ENCODE results near the gene CTXND1. TPM values are rescaled to one million over a fixed set of nuclear protein-coding genes. Genes with fewer than 3 reads are reported as not detected.
"Not testable (repeated sequence)": the region's sequence is repeated elsewhere in the genome, so short reads cannot be mapped to it uniquely, and the experiment has no call there.

Gene CTXND1
- total RNA-seq, 1 donor from 2014 or later, result 1.1 TPM

DNA sequence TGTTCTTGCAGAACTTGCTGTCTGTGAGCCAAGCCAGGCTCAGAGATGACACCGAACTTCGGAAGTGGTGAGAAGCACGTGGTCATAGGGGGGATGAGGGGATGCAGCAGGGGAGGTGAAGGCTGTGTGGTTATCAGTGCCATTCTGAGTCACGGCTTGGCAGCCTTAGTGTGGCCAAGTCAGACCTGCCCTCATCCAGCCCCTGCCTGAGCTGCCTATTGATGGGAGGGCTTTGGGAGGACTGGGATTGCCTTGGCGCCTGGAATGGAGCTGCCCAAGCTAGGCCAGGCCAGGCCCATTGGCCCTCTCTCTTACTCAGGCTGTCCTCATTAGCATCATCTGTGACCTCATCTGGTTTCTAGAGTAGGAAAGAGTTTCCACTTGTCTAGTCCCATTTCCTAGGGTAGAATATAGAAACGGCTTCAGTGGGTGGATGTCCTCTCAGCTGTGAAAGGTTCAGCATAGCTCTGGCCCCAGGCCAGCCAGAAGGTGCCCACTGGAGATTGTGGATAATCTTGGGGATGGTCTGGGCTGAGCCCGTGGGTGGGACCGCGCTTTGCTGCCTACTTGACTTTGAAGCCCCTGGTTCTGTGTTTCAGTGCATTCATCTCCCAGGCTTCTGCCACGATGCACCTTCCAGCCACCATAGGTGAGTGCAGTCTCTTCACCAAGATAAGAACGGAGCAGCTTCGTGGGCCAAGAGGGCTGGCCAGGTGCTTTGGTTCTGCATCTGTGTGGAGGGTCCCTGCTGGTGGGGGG is 92.0 kb downstream of the CTXND1 start:
- TF ChIP-seq, protein P1, sequence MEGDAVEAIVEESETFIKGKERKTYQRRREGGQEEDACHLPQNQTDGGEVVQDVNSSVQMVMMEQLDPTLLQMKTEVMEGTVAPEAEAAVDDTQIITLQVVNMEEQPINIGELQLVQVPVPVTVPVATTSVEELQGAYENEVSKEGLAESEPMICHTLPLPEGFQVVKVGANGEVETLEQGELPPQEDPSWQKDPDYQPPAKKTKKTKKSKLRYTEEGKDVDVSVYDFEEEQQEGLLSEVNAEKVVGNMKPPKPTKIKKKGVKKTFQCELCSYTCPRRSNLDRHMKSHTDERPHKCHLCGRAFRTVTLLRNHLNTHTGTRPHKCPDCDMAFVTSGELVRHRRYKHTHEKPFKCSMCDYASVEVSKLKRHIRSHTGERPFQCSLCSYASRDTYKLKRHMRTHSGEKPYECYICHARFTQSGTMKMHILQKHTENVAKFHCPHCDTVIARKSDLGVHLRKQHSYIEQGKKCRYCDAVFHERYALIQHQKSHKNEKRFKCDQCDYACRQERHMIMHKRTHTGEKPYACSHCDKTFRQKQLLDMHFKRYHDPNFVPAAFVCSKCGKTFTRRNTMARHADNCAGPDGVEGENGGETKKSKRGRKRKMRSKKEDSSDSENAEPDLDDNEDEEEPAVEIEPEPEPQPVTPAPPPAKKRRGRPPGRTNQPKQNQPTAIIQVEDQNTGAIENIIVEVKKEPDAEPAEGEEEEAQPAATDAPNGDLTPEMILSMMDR (conservative IDR thresholded peaks at IDR 0.05), result no peak
- H3K27ac Mint-ChIP-seq, result peak overlapping the region; percentile 57
- no peaks in the 10 kb centered on the region for H3K27me3 Mint-ChIP-seq

DNA sequence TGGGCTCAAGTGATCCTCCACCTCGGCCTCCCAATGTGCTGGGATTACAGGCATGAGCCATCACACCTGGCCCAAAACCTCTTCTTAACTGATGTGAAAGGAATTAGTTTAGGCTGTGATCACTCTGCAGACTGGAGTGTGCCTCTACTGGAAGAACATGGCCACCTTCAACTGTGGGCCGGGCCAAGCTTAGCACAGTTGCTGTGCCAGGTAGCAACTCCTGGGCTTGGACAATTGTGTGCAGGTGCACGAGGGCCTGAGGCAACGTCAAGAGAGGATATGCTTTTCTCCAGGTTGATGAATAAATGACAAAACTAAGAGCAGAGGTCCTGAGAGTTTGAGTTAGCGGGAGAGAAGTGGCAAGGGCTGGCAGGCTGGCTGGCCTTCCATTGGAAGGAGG is 92.7 kb downstream of the CTXND1 start:
- peaks cover 24% of the 10 kb centered on the region for H3K36me3 Mint-ChIP-seq
- DNase-seq (ENCODE audit: extremely low spot score, unreplicated experiment), result no peak
- H3K27me3 Mint-ChIP-seq, result no peaks in the 10 kb centered on the region
- TF ChIP-seq, protein P1 (conservative IDR thresholded peaks at IDR 0.05), result no peak
- peaks cover 17% of the 10 kb centered on the region for H3K4me1 Mint-ChIP-seq (ENCODE audit: unreplicated experiment)
- H3K27ac Mint-ChIP-seq, result no peak overlapping the region
- no peaks in the 10 kb centered on the region for H3K9me3 Mint-ChIP-seq
- H3K4me3 Mint-ChIP-seq, result no peak overlapping the region

More for the DNA sequence above, 92.0 kb downstream of the CTXND1 start:
- Mint-ChIP-seq H3K4me1 (ENCODE audit: unreplicated experiment) (peaks cover 10% of the 10 kb centered on the region), H3K4me3 (no peak overlapping the region), H3K9me3 (no peaks in the 10 kb centered on the region), H3K36me3 (peaks cover 29% of the 10 kb centered on the region)
- DNase-seq (ENCODE audit: extremely low spot score, unreplicated experiment), result no peak

DNA sequence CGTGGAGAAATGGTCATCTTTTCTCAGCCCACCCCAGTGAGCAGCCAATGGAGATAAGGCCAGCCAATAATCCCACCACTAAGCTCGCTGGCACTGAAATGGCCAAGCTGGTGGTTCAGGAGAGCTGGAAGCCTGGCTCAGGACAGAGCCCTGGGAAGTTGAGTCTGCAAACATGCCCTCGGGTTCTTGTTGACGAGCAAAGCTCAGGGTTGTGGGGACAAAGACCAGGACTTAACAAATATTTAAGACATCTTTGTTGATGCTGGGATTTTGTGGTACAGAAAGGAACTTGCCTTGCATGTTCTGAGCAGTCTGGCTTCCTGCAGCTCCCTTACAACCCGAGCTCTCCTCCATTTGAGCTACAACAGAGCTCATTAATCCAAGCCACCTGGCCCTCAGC is 94.8 kb downstream of the CTXND1 start:
- peaks cover 15% of the 10 kb centered on the region for H3K36me3 Mint-ChIP-seq

DNA sequence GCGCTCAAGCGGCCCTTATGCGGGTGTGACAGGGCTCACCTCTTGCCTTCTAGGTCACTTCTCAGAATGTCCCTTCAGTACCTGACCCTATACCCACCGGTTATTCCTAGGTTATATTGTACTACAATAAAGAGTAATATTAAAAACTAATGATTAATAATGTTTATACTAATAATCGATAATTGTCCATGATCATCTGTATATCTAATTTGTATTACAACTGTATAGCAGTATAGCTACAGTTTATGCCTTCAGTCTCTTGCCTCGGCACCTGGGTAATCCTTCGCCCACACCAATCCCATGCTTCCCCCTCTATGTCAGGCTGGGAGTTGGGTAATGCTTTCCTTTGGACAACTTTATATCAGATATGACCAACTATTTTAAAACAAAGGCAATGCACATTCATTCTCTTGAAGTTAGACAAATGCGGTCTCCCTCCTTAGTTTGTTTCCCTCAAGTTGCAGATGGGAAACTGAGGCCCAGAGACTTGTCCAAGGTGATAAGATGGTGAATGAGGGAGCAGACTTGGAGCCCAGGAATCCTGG is 95.8 kb downstream of the CTXND1 start:
- Mint-ChIP-seq H3K27ac (no peak overlapping the region), H3K36me3 (peaks cover 11% of the 10 kb centered on the region)

More for the DNA sequence above, 94.8 kb downstream of the CTXND1 start:
- no peak overlapping the region for H3K27ac Mint-ChIP-seq
- DNase-seq (ENCODE audit: extremely low spot score, unreplicated experiment), result no peak
- H3K9me3 Mint-ChIP-seq, result no peaks in the 10 kb centered on the region
- H3K27me3 Mint-ChIP-seq, result no peaks in the 10 kb centered on the region
- H3K4me1 Mint-ChIP-seq (ENCODE audit: unreplicated experiment), result peaks cover 28% of the 10 kb centered on the region
- no peak overlapping the region for H3K4me3 Mint-ChIP-seq
- TF ChIP-seq, protein P1 (conservative IDR thresholded peaks at IDR 0.05), result no peak

DNA sequence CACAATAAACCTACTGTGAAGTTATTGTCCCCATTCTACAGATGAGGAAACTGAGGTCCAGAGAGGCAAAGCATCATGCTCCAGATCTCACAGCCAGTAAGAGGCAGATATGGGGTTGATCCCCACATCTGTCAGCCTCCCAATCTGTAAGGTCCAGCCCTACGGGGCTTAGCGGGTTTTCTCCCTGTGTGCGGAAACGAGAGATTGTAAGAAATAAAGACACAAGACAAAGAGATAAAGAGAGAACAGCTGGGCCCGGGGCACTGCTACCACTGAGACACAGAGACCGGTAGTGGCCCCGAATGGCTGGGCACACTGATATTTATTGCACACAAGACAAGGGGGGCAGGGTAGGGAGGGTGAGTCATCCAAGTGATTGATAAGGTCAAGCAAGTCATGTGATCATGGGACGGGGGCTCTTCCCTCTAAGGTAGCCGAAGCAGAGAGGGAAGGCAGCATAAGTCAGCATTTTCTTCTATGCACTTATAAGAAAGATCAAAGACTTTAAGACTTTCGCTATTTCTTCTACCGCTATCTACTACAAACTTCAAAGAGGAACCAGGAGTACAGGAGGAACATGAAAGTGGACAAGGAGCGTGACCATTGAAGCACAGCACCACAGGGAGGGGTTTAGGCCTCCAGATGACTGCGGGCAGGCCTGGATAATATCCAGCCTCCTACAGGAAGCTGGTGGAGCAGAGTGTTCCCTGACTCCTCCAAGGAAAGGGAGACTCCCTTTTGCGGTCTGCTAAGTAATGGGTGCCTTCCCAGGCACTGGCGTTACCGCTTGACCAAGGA is 96.4 kb downstream of the CTXND1 start:
- H3K27ac Mint-ChIP-seq, result peak overlapping the region; percentile 29
- not testable (repeated sequence) for DNase-seq (ENCODE audit: extremely low spot score, unreplicated experiment); H3K36me3 Mint-ChIP-seq

More for the DNA sequence above, 95.8 kb downstream of the CTXND1 start:
- Mint-ChIP-seq H3K4me3 (no peak overlapping the region), H3K9me3 (no peaks in the 10 kb centered on the region), H3K27me3 (no peaks in the 10 kb centered on the region), H3K4me1 (ENCODE audit: unreplicated experiment) (peaks cover 28% of the 10 kb centered on the region)
- DNase-seq (ENCODE audit: extremely low spot score, unreplicated experiment), result no peak
- TF ChIP-seq, protein P1 (conservative IDR thresholded peaks at IDR 0.05), result no peak

GRCh38 chr15:80155001-80155377 is 97.0 kb downstream of the CTXND1 start:
- TF ChIP-seq, protein P1 (conservative IDR thresholded peaks at IDR 0.05), result no peak
- no peak for DNase-seq (ENCODE audit: extremely low spot score, unreplicated experiment)
- H3K9me3 Mint-ChIP-seq, result no peaks in the 10 kb centered on the region
- peaks cover 3% of the 10 kb centered on the region for H3K27me3 Mint-ChIP-seq
- peaks cover 5% of the 10 kb centered on the region for H3K36me3 Mint-ChIP-seq
- H3K27ac Mint-ChIP-seq, result no peak overlapping the region
- peaks cover 28% of the 10 kb centered on the region for H3K4me1 Mint-ChIP-seq (ENCODE audit: unreplicated experiment)
- H3K4me3 Mint-ChIP-seq, result peak overlapping the region; percentile 75

More for the DNA sequence above, 96.4 kb downstream of the CTXND1 start:
- not testable (repeated sequence) for H3K27me3 Mint-ChIP-seq, H3K9me3 Mint-ChIP-seq
- peak overlapping the region; percentile 75 for H3K4me3 Mint-ChIP-seq
- peaks cover 28% of the 10 kb centered on the region for H3K4me1 Mint-ChIP-seq (ENCODE audit: unreplicated experiment)

Data from type B pancreatic cell (in vitro differentiated cells).